HG03575 (cell line): ENCODE data around the gene YAP1.

Source experiments
- ATAC-seq: cut with Tn5 transposase; IDR thresholded peaks from one replicate; pipeline ENCODE4 v1.9.1; 2021; ENCODE audit not compliant: unreplicated experiment, insufficient number of reproducible peaks, low FRiP score; ENCODE audit errors: extremely low read depth

YAP1 gene

GRCh38 chr11:102115557-102115956, 5.3 kb downstream of the YAP1 start:
- no peak for ATAC-seq

DNA sequence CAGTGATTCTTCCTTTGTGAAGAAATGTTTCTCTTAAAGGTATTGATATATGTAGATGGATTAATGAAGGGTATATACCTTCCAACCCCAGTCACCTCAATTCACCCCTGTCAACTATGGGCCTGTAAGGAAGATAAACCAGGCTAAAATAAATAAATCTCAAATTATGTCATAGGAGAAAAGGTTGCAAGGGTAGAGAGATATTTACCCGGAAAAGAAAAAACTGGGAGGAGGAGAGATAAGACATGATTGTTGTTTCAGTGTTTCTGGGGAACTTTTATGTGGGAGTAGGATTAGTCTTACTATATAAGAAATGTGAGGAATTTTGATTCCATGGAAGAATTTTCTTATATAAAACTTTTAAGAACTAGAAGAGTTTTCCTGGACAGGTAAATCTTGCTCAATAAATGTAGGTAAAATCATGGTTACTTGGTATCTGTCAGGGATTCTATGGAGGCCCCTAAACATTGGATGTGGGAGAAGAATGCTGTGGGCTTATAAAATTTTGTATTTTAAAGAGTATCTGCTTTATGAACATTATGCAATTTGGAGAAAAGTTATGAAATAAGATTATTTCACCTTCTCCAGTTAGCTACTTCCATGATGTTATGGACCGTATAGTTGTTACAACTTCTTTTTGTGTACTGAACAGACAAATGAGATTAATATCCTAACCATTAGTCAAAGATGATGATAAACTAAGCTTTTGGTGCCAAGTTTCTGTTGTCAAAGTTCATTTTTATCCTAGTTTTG, 6.4 kb downstream of the YAP1 start:
- ATAC-seq: no peak

GRCh38 chr11:102117472-102118113, 7.3 kb downstream of the YAP1 start:
- ATAC-seq: no peak

DNA sequence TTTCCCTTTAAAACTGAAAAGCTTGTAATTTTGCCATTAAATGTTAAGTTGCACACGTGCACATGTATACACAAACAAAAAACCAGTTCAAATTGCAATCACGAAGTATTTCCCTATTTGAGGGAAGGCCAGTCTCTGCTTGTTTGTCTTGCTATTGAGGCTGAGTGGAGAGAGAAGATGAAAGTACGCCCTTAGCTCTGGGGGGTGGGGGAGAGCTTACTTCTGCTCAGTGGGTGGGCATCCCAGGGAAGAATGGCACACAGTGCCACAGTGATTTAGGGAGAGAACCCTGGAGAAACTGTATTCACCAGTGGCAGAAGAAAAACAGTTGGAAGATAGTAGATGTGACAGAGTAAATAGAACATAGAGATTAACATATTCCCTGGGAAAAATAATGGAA, 8.7 kb downstream of the YAP1 start:
- no peak for ATAC-seq

DNA sequence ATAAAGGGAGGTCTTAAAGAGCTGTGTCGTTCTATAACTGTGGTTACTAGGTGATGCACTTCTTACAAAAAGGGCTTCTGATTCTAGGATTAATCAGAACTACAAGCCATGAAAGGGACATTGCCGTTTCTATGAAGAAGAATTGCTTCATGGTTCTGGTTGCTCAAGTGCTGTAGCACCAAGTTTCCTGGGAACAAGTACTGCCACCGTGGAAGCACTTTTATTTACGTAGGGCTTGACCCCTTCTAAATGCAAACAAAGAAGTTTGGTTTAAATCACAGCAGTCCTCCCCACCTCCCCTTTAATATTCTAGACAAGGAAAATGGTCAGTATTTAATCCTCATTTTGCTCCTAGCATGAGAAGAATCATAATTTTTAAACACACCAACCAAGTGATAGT, 9.8 kb downstream of the YAP1 start:
- ATAC-seq: no peak

- no peak for ATAC-seq
These were observed 10.3 kb downstream of the YAP1 start for GRCh38 chr11:102120437-102120973.

GRCh38 chr11:102121329-102121728, 11.1 kb downstream of the YAP1 start:
- ATAC-seq: no peak

GRCh38 chr11:102134597-102134996, 24.4 kb downstream of the YAP1 start:
- ATAC-seq: no peak

GRCh38 chr11:102135256-102135655, 25.0 kb downstream of the YAP1 start:
- no peak for ATAC-seq

- ATAC-seq: no peak
These were observed 28.0 kb downstream of the YAP1 start for GRCh38 chr11:102138223-102138622.

- no peak for ATAC-seq
These were observed 28.4 kb downstream of the YAP1 start for GRCh38 chr11:102138670-102139069.

DNA sequence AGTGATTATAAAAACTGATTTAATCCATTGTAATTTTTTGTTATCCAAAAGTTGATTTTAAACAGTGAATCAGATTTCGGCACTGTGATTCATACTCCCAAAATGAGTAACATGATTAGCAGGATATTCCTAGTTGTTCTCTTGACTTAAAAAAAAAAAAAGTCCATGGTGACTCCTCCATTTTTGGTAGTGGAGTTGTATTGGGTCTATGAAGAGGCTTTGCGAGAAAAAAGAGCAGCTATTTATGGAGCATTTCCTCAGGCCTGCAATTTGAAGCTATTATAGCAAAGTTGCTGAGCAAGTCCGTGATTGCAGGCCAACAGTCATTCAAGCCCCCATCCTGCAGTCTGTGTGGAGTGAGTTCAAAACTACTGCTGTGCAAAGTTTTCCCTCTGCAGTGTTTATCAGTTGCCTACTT, 28.8 kb downstream of the YAP1 start:
- ATAC-seq: no peak

- ATAC-seq: no peak
These were observed 32.1 kb downstream of the YAP1 start for GRCh38 chr11:102142333-102142732.

DNA sequence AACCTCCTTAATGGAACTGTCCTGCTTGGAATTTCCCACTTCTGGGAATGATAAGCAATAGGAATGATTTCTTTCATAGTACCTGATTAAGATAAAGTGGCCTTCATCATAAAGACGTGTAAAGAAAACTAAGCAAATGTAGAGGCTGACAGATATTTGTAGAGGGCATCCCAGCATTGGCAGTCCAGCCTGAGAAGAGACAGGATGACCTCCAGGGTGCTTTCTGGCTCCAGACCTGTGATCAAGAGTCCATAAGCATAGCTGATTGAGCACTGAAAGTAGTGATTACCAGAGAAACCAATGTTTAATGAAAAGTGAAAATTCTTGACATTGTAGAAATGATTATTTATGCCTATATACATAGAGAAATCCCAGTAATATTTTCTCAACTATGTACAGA, 33.6 kb downstream of the YAP1 start:
- no peak for ATAC-seq

GRCh38 chr11:102144357-102145355, 34.4 kb downstream of the YAP1 start:
- ATAC-seq: no peak

DNA sequence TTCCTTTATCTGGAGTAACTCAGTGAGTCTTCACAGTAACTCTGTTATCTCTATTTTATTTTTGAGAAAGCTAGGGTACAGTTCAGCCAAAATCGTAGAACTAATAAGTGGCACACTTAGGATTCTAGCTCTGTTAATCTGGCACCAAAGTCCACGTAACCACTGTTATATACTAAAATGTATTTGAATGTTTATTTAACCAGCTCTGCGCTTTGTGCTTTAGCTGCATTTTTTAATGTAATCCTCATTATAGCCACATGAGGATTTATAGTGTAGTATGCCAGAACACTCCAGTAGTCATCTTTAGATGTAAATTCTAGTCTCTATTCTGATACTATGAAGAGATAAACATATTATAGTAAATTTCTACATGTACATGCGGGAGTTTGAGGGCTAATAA, 36.8 kb downstream of the YAP1 start:
- no peak for ATAC-seq

DNA sequence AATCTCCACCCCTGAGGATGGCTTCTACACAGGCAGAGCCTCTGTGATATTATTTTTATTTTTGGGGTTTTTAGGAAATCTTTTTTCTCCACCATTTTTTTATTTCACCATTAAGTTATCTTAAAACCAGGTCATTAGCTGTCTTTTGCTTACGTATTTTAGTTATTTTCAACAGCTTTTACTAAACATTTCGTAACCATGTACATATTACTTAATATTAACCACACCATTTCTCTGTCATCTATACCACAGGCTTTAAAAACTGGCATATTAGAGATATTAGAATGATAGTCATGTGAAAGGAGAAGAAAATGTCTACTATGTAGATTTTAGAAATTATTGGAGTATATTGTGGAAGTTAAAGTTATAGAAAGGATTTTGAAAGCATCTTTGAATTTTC, 37.4 kb downstream of the YAP1 start:
- no peak for ATAC-seq

DNA sequence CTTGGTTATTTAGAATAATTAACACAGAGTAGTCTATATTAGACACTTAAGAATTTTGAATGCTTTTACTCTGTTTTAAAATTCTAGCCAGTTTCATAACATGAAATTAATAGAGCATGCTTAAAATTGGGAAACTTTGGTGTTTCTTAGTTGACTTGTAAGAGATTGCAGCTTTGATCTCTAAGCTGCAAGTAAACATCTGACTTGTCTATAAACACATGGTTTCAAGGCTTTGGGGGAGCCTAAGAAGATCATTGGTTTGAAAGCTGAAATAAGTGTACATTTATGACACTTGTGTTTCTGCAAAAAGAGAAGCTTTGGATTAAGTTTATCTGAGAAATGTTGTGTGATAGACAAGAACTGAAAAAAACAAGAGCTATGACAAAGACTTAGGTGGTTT, 37.8 kb downstream of the YAP1 start:
- ATAC-seq: no peak

GRCh38 chr11:102151784-102152525, 41.7 kb downstream of the YAP1 start:
- ATAC-seq: no peak
